GM18519 (cell line): ENCODE measurements around the gene AKT3.
"Not testable (repeated sequence)": the region's sequence is repeated elsewhere in the genome, so short reads cannot be mapped to it uniquely, and the experiment has no call there.

Source experiments
- ATAC-seq: cut with Tn5 transposase; IDR thresholded peaks from one replicate; pipeline ENCODE4 v1.9.1; 2021; ENCODE audit warnings: mild to moderate bottlenecking, moderate library complexity; ENCODE audit not compliant: unreplicated experiment, low FRiP score

AKT3 gene

DNA sequence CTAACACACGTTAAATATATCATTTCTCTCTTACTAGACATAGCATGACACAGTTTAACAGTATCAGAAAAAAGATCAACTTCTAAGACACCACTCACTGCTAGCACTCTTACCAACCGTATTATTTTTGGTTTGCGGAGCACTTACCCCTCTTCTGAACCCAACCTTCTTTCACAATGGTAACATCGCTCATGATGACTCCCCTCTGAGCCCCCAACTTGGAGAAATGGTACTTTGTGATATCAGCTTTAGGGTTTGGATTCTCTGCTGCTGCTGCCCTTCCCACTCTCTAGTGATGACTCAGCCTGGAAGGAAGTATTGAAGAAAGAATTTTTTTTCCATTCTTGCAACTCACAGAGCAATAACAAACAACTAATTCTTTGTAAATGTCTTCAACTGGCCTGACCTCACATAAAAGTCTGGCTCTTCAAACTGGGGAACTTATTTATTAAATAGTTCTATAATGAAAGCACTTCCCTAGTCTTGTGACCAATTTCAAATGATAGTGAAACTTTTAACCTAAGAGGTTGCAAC is 7.0 kb downstream of the AKT3 start:
- ATAC-seq = no peak

DNA sequence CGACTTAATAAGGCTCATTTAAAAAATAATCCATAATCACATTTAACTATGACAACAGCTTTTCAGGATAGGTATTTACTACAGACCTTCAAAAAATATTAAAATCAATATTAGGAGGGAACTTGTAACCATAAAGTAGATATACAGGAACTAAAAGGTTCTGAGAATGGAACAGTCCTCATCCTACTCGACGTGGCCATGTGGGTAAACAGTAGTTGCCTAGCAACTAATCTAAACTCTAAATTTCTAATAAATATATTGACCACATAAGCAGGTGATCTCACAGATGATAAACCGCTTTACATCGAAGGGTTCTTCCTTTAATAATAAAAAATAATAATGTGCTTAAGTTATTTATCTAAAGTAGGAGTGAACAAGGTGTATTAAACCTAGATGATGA is 7.9 kb downstream of the AKT3 start:
- no peak for ATAC-seq

DNA sequence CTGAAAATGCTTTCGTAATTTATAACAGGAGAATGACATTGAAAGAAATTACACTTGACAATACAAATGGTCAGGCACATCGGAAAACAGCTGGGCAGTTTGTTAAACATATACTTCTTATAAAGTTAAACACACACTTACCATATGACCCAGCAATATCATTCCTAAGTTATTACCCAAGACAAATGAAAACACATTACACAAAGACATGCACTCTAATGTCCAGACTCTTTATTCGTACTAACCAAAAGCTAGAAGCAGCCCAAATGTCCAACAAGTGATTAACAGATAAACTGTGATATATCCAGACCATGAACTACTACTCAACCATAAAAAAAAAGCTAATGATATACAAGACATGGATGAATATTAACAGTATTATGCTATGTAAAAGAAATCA is 8.5 kb downstream of the AKT3 start:
- ATAC-seq = no peak

DNA sequence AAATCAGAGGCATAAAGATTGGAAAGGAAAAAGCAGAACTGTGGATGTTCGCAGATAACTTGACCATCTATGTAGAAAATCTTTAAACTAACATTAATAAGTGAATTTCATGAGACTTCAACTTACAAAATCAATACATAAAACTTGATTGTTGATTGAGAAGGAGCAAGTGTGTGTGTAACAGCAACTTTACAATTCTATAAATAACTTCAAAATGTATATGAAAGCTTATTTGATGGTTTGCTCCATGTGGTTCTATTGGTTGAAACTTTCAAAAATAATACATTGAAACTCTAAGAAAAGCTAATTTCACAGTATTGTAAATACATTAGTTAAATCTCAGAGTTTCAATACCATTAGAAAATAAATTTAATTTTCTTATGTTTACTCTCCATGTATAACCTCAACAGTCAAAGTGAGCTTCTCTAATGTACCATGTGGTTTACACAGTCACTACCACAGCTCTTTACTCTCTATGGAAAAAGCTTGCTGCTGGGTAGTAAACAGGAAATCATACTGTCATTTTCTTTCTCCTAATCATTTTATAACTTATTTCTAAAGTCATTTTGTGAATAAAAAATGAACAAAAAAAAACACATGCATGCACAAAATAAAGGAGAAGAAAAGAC is 12.0 kb downstream of the AKT3 start:
- ATAC-seq = peak; percentile 85

DNA sequence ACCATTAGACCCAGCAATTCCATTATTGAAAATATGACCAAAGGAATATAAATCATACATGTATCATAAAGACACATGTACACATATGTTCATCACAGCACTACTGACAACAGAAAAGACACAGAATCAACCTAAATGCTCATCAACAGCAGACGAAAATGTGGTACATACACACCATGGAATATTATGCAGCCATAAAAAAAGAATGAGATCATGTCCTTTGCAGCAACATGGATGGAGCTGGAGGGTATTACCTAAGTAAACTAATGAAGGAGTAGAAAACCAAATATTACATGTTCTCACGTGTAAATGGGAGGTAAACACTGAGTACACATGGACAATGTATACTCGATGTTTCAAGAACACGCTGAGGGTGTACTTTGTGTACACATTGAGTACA is 15.9 kb downstream of the AKT3 start:
- no peak for ATAC-seq

DNA sequence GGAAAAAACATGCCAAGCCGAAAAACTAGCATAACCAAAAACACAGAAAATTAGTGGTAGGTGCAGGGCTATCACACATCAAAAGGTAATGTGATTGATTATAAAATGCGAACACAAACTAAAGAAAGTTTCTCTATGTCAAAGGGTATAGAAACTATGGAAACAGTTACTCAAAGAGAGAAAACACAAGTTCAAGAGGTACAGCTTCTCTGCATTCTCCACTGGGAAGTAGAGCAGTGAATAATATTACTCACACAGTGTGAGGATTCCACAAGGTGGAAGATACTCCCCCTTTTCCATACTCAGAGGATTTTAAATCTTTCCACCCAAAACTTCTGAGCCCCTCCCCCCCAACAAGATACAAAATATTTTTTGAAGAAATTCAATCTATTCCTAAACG is 18.6 kb downstream of the AKT3 start:
- no peak for ATAC-seq

DNA sequence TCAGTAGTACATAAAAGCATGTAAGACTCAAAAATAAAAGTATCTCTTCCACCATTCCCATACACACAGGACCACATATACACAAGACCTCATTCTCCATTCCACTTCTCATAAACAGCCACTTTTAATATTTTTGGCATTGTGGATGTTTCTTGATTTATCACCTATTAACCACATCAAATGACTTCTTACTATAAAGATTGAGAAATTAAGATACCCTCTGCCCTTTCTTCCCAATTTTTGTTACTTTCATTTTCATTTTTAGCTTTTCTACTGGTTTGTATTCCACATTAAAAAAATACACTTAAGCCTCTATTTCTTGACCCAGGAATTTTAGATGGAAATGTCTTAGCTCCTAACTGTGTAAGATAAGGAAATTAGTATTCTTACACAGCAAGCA is 22.8 kb downstream of the AKT3 start:
- ATAC-seq = no peak

DNA sequence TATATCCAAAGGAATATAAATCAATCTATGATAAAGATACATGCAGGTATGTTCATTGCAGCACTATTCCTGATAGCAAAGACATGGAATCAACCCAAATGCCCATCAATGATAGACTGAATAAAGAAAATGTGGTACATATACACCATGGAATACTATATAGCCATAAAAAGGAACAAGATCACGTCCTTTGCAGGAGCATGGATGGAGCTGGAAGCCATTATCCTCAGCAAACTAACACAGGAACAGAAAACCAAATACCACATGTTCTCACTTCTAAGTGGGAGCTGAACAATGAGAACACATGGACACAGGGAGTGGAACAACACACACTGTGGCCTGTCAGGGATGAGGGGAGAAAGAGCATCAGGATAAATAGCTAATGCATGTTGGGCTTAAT is 25.1 kb downstream of the AKT3 start:
- ATAC-seq = not testable (repeated sequence)

DNA sequence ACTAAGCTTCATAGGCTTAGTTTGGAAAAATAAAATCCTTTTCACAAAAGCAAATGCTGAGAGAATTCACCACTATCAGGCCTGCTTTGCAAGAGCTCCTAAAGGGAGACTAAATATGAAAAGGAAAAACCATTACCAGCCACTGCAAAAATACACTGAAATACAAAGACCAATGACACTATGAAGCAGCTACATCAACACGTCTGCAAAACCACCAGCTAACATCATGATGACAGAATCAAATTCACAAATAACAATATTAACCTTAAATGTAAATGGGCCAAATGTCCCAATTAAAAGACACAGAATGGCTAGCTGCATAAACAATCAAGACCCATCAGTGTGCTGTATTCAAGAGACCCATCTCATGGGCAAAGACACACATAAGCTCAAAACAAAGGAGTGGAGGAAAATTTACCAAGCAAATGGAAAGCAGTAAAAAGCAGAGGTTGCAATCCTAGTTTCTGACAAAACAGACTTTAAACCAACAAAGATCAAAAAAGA is 28.8 kb downstream of the AKT3 start:
- no peak for ATAC-seq

DNA sequence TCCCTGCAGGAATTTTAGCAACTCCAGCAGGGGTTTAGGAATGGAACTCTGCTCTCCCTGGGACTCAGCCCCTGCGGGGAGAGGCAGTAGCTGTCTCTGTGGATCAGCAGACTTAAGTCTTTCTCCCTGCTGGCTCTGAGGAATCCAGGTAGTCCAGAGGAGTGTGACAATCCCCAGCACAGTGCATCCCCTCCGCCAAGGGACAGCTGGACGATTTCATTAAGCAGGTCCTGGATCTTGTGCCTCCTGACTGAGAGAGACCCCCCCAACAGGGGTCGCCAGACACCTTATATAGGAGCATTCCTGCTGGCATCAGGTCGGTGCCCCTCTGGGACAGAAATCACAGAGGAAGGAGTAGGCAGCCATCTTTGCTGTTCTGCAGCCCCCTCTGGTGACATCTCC is 30.6 kb downstream of the AKT3 start:
- no peak for ATAC-seq

DNA sequence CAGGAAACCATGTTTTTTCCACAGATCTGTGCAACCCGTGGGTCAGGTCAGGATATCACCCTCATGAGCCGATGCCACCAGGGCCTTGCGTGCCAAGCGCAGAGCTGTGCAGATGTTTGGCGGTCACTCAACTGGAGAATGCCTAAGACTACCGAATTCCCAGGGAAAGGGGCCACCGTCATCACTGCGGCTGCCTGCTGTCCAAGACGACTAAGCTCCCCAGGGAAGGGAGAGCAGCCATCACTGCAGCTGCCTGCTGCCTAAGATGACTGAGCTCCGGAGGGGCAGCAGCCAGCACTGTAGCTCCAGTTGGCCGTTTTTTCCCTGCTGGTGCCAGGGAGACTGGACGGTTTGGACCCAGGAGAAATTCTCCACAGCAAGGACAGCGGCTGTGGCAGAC is 31.1 kb downstream of the AKT3 start:
- ATAC-seq = no peak

DNA sequence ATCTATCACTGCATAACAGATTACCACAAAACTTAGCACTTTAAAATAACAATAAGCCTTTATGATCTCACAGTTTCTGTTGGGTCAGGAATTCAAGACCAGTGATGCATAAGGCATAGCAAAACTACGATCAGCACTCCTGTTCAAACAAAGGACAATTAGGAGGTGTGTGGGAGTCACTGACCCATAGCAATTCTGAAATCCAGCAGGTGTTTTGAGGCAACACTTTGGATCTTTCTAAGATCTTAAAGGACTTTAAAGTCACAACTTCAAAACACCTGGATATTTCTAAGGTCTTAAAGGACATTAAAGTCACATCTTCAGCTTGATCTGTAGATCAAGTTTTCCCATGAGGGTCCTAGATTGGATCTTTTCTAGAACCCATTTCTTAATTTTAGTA is 35.3 kb downstream of the AKT3 start:
- ATAC-seq = no peak

DNA sequence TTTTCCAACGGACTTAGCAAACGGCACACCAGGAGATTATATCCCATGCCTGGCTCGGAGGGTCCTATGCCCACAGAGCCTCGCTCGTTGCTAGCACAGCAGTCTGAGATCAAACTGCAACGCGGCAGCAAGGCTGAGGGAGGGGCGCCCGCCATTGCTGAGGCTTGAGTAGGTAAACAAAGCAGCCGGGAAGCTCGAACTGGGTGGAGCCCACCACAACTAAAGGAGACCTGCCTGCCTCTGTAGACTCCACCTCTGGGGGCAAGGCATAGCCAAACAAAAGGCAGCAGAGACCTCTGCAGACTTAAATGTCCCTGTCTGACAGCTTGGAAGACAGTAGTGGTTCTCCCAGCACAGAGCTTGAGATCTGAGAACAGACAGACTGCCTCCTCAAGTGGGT is 42.7 kb downstream of the AKT3 start:
- ATAC-seq = not testable (repeated sequence)

DNA sequence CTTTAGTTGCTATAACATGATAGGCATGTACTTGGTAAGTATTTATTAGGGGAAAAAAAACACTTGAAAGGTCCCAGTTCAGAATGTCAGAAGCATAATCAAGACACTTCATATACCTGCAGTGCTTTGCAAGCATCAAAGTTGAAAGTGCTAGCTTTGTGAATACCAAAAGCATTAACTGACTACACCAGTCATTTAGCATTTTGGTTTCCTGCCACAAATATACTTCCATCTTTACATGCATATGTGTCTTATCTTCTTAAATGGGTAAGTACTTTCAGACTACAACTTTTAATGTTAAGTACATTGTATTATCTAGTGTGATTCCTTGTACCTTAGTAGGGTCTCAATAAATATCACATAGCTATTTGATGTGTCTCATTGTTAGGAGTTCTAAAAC is 43.7 kb downstream of the AKT3 start:
- no peak for ATAC-seq

DNA sequence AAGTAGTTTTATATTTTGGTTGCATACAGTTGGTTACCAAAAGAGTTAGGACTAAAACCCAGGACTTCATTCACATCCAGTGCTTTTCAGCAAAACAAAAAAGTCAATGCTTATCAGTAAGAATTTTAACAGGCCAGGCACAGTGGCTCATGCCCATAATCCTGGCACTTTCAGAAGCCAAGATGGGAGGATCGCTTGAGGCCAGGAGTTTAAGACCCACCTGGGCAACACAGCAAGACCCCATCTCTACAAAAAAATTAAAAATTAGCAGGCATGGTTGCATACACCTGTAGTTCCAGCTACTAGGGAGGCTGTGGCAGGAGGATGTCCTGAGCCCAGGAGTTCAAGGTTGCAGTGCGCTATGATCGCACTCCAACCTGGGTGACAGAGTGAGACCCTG is 47.3 kb downstream of the AKT3 start:
- no peak for ATAC-seq

DNA sequence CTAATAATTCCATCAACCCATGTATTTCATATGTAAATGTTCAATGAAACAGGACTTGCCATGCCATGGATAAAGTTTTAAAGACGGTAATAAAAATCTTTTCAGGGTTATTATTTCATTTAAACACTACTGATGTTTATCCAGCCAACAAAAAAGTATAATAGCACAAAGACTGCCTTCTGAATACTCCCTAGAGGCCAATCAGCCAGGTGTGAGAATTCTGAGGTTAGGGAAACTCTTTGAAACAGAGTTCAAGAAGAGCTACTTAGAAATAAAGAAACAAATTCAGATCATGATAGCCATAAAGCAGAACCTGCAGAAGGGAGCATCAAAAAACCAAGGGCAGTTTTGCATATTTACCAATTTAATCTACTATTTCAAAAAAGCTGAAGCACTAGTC is 48.7 kb downstream of the AKT3 start:
- ATAC-seq = no peak

DNA sequence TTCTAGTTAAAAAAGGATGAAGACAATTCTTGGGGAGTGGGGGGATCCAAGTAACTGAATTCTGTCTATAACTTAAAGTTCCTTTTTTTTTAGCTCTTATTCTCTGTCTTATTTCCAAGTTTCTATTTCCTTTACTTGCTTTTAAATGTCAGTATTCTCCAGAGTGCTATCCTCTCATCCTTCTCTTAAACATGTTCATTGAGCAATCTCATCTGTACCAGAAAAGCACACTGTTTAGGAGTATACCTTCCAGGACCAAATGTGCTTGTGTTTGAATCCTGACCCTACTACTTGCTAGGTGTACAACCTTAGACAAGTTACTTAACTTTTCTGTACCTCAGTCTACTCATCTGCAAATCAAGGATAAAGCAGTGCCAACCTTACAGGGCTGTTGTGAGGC is 50.1 kb downstream of the AKT3 start:
- no peak for ATAC-seq

DNA sequence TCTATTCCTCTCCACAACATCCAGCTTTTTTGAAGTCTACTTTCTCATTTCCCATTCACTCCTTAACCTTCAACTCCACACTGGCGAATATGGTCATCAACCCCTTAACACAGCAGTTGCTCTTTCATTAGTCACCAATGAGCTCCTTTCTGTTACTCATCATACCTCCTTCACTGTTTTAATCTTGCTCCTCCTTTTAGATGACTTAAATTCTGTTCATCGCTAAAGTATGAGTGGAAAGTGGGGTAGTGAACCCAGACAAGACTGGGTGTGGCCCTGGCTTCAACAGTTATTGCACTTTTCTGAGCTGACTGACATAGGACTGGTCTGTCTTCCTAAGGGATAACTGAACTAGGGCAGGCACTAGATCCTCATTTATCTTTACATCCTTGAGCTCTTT is 51.3 kb downstream of the AKT3 start:
- no peak for ATAC-seq

DNA sequence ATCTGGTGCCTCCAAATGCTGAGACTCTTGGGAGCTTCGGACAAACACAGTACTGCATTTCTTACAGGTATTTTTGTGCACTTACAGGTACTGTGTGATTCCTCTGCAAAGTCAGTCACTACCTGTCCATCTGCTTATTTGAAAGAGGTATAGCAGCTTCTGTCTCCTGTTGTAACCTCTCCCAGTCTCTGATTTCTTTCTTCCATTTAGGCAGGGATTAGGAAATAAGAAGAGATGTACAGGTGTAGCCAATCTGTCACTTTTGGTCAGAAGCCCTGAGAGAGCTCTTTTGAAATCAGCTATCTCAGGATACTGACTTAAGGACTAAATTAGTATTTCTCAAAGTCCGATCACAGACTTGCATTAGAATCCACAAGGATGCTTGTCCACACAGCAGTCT is 54.0 kb downstream of the AKT3 start:
- ATAC-seq = no peak

DNA sequence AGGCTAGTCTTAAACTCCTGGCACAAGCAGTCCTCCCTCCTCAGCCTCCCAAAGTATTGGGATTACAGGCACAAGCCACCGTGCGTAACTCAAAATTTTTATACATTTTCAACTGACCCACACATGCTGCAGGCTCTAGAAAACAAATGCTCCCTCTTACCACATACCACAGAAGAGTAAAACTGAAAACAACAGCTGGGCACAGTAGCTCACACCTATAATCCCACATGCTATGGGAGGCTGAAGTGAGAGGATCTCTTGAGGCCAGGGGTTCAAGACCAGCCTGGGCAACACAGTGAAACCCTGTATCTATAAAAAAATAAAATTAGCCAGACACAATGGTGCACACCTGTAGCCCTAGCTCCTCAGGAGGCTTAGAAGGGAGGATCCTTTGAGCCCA is 56.7 kb downstream of the AKT3 start:
- ATAC-seq = no peak

DNA sequence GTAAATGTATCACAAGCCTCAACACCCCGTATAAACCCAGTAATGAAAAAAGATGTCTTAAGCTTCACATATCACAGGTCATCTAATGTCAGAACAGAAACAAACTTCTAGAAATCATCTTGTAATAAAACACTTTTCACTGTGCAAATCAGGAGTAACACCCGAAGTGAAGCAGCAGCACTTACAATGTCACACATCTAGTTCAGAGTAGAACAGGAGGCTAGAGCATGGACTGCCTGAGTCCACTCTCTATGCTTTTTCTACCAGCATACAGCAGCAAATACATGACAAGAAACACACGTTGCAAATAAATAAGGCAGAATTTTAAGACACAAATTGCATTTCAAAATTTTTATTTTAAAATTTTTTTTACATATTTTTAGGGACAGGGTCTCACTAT is 57.2 kb downstream of the AKT3 start:
- ATAC-seq = no peak

DNA sequence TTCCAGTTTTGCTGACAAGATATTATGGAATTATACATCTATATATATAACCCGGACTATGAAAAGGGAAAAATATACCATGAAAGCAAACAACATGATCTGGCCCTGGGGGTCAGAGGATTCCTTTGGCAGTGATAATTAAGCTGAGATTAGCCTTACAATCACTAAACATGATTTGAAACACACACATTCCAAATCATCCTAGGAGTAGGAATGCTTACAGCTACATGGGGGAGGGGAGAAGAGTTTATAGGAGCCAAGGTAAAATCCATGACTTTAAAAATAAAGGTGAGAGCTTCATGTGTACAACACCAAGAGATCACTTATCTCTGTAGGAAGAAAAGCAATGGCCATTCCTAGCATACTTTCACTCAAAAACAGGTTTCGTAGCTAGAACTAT is 57.6 kb downstream of the AKT3 start:
- no peak for ATAC-seq
